Right renal pelvis (tissue), 4 donors: ENCODE data around the gene AKTIP. TPM values are rescaled to one million over a fixed set of nuclear protein-coding genes. Genes with fewer than 3 reads are reported as not detected.

Source experiments
- DNase-seq, 4 donors: peaks; one replicate each; pipeline ENCODE4 v3.0.0-alpha.2; 2013; ENCODE audit warnings: low read depth in 4 of 4, low spot score in 3 of 4, missing footprints in 1 of 4
- polyA plus RNA-seq, 4 donors: library from polyadenylated mRNA; unstranded; fragments of 120-200 nt; gene quantifications; one replicate each; pipeline ENCODE4 v1.2.1, GENCODE V29; 2013; ENCODE audit not compliant: insufficient read length in 4 of 4

The AKTIP gene
- polyA plus RNA-seq, 4 donors = 40.1 to 58.4 (median 51.1) TPM

DNA sequence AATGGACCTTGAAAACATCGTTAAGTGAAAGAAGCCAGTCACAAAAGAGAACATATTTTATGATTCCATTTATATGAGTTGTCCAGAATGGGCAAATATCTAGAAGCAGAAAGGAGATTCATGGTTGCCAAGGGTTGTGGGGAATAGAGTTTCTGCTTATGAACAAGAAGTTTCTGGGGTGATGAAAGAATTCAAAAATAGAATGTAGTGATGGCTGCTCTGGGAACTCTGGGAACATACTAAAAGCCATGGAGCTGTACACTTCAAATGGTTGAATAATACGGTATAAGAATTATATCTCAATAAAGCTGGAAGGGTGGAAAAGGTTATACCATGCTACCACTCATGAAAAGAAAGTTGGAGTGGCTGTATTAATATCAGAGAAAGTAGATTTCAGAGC, 18.5 kb downstream of the AKTIP start:
- no peak for DNase-seq

DNA sequence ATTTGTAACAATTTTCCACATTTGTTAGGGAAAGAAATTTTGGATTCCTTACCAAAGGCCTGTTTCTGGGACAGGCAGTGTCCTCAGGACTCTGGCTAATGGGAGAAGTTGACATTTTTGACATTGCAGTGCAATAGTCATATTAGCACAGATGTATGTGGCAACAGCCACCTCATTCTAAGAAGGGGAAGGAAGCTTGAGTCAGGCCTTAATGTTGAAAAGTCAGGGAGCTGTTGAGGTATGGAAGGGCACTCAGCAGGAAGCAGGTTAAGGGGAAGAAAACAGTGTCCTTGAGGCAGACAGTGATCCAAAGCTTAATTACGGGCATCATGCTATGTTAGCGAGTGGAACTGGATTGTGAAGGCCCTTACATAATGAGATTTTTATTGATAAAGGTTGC, 20.9 kb downstream of the AKTIP start:
- DNase-seq = no peak

GRCh38 chr16:53480394-53480793, 22.6 kb downstream of the AKTIP start:
- DNase-seq = no peak

GRCh38 chr16:53478965-53479364, 24.0 kb downstream of the AKTIP start:
- DNase-seq = no peak

- no peak for DNase-seq
Measured at GRCh38 chr16:53476867-53477266, 26.1 kb downstream of the AKTIP start.

- DNase-seq = no peak
Measured at GRCh38 chr16:53465606-53466280, 37.3 kb downstream of the AKTIP start.

- DNase-seq = no peak
Measured at GRCh38 chr16:53458635-53459034, 44.4 kb downstream of the AKTIP start.

- DNase-seq = no peak
Measured at GRCh38 chr16:53457670-53458069, 45.3 kb downstream of the AKTIP start.

DNA sequence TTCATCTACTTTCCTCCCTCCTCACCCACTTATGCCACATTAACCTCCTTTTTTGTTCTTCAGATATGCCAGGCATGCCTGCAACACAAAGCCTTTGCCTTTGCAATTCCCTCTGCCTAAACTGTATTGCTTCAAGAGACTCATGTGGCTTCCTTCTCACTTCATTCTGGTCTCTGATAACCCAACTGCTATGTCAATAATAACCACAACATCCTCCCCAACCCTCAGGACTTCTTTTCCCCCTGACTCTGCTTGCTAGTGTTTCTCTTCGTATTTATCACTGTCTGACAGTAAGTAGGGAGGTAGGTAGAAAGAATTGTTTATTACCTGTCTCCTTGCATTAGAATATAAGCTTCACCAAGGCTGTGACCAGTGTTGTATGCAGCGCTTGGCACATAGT, 46.4 kb downstream of the AKTIP start:
- DNase-seq = no peak

DNA sequence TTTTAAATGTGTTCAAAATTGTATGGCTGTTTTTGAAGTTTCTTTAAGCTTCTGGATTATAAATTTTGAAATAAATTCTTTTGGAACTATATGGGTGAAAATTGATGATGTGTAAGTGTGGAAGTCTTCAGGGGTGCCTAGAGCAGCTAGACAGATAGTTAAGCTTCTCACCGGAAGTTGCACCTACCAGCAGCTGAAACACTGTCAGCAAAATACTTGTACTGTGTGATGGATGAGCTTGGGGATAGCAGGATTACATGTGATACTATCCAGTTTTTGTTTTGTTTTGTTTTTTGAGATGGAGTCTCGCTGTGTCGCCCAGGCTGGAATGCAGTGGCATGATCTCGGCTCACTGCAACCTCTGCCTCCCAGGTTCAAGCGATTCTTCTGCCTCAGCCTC, 49.1 kb downstream of the AKTIP start:
- no peak for DNase-seq

DNA sequence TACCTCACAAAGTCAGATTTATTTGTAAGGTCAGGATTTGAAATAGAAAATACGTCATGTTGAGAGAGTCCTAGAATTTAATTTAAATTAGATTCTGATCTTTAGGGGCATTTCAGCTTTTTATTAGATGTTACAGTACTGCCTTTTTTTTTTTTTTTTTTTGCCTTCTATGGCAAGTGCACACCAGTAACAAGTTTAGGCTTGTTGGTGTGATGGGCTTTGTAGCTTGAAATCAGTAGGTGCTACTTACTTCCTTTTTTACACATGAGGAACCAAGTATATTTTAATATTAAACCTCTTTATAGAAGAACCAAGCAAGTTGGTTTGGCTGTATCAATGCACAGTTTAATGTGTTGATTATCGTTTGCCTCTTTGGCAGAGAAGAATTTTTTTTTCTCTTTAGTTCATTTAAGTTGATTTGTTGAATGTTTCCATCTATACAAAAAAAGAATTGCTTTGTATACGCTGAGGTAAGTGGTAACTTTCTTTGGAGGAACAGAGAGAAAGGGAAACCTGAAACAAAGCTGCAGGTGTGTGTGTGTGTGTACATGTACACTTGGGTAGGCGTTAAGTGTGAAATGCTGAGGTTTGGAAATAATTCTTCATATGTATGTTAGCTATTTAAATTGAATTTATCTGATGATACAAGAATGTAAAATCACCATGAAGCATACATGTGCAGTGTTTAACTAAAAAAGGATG, 53.0 kb downstream of the AKTIP start:
- no peak for DNase-seq

DNA sequence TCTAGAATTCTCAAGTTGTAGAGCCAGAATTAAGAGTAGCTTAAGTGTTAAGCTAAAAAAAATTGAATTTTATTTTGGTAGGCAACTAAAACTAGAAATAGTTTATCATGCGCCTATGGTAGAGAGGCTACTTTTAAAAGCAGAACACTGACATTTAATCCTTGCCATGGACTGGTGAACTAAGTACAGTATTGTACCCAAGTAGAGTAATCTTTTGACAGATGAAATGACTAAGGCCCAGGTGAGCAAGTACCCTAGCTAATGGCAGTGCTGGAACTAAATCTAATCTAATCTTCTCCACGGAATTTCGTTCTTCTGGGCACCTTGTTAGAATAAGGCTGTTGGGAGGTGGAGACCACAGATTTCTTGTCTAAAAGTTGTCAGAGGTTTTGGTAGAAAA, 56.9 kb downstream of the AKTIP start:
- no peak for DNase-seq

GRCh38 chr16:53445534-53445933, 57.5 kb downstream of the AKTIP start:
- no peak for DNase-seq

Other genes starting within 250 kb of the AKTIP start
- gene RBL2, start 68.7 kb downstream of the AKTIP start, polyA plus RNA-seq = 100 to 1,000 TPM in 1 of 4 donors, 10 to 100 TPM in 3; 72.1 to 102 (median 84.3) TPM
- gene RPGRIP1L, start 200.7 kb upstream of the AKTIP start, polyA plus RNA-seq = 10 to 100 TPM; 14.5 to 20.2 (median 18.0) TPM
- 100 to 1,000 TPM in 1 of 4 donors, 10 to 100 TPM in 3; 81.9 to 101 (median 98.3) TPM for gene FTO, start 200.9 kb upstream of the AKTIP start, polyA plus RNA-seq